DMS153 (cell line): ENCODE results near the gene MLIP.
"Not testable (repeated sequence)": the region's sequence is repeated elsewhere in the genome, so short reads cannot be mapped to it uniquely, and the experiment has no call there.

Experiments used
- DNase-seq: peaks from one replicate; lab custom pipeline; 2025; lab: John Stamatoyannopoulos, UW

MLIP gene

GRCh38 chr6:54140811-54141210 lies 29.6 kb downstream of the MLIP start:
- no peak for DNase-seq

- DNase-seq = no peak
Observed at GRCh38 chr6:54142889-54143519, 31.8 kb downstream of the MLIP start.

- no peak for DNase-seq
Observed at GRCh38 chr6:54151861-54152260, 40.6 kb downstream of the MLIP start.

- no peak for DNase-seq
Observed at GRCh38 chr6:54156650-54157250, 45.5 kb downstream of the MLIP start.

GRCh38 chr6:54157405-54157804 lies 46.2 kb downstream of the MLIP start:
- DNase-seq = no peak

- DNase-seq = no peak
Observed at GRCh38 chr6:54173089-54173488, 61.8 kb downstream of the MLIP start.

- DNase-seq = no peak
Observed at GRCh38 chr6:54179152-54179551, 67.9 kb downstream of the MLIP start.

- DNase-seq = no peak
Observed at GRCh38 chr6:54183616-54184015, 72.4 kb downstream of the MLIP start.

- DNase-seq = no peak
Observed at GRCh38 chr6:54185885-54186284, 74.6 kb downstream of the MLIP start.

- no peak for DNase-seq
Observed at GRCh38 chr6:54188846-54189245, 77.6 kb downstream of the MLIP start.

- DNase-seq = no peak
Observed at GRCh38 chr6:54191461-54191860, 80.2 kb downstream of the MLIP start.

GRCh38 chr6:54192993-54193392 lies 81.8 kb downstream of the MLIP start:
- no peak for DNase-seq

- DNase-seq = no peak
Observed at GRCh38 chr6:54193560-54193959, 82.3 kb downstream of the MLIP start.

GRCh38 chr6:54194067-54194466 lies 82.8 kb downstream of the MLIP start:
- DNase-seq = no peak

GRCh38 chr6:54195637-54196036 lies 84.4 kb downstream of the MLIP start:
- no peak for DNase-seq

- no peak for DNase-seq
Observed at GRCh38 chr6:54196905-54197304, 85.7 kb downstream of the MLIP start.

GRCh38 chr6:54198134-54198533 lies 86.9 kb downstream of the MLIP start:
- DNase-seq = no peak

GRCh38 chr6:54203474-54204035 lies 92.3 kb downstream of the MLIP start:
- DNase-seq = not testable (repeated sequence)

GRCh38 chr6:54204921-54205591 lies 93.8 kb downstream of the MLIP start:
- no peak for DNase-seq

- no peak for DNase-seq
Observed at GRCh38 chr6:54206510-54206909, 95.3 kb downstream of the MLIP start.

- not testable (repeated sequence) for DNase-seq
Observed at GRCh38 chr6:54209983-54210382, 98.7 kb downstream of the MLIP start.

- no peak for DNase-seq
Observed at GRCh38 chr6:54214286-54214685, 103.0 kb downstream of the MLIP start.

- DNase-seq = no peak
Observed at GRCh38 chr6:54216336-54216735, 105.1 kb downstream of the MLIP start.
